H1 (cell line): ENCODE data around the gene PLPPR1. TPM values are rescaled to one million over a fixed set of nuclear protein-coding genes. Genes with fewer than 3 reads are reported as not detected.

Source experiments
- CTCF ChIA-PET: fragments of 300-600 bp; sonication (Branson Sonifier 250); formaldehyde crosslinking; loops from one replicate; lab custom pipeline; 2021; ENCODE audit not compliant: partially characterized antibody; lab: Charles Lee
- POLR2A ChIA-PET: fragments of 300-600 bp; sonication (Branson Sonifier 250); formaldehyde crosslinking; loops from one replicate; lab custom pipeline; 2021; ENCODE audit warnings: inconsistent platforms; ENCODE audit not compliant: partially characterized antibody; lab: Charles Lee
- DNase-seq, 2 experiments: peaks; one replicate each; pipeline versions ENCODE4 v3.0.0 to v3.0.0-alpha.2; 2010 to 2022; ENCODE audit warnings: low spot score in 2 of 2, low read depth in 1 of 2, mixed read lengths in 1 of 2
- FAIRE-seq: peaks from 2 replicates; lab custom pipeline; 2011; peaks lifted over from hg19 to GRCh38; lab: Jason Lieb, UNC
- H2AFZ ChIP-seq: 2 replicates; pipeline ENCODE4 v1.8.1; 2012; ENCODE audit warnings: low read length, inconsistent platforms
- H2AK5ac ChIP-seq: 2 replicates; pipeline ENCODE4 v1.6.1; 2013; ENCODE audit warnings: low read depth, low read length
- H2BK120ac ChIP-seq: replicated peaks from 2 replicates; pipeline ENCODE3; 2013; ENCODE audit warnings: low read depth, low read length, inconsistent platforms
- H2BK12ac ChIP-seq: 2 replicates; pipeline ENCODE4 v1.6.1; 2013; ENCODE audit warnings: low read depth, low read length
- H2BK15ac ChIP-seq: 2 replicates; pipeline ENCODE4 v1.6.1; 2013; ENCODE audit warnings: low read length
- H2BK20ac ChIP-seq: 2 replicates; pipeline ENCODE4 v1.6.1; 2013; ENCODE audit warnings: low read length
- H2BK5ac ChIP-seq: 2 replicates; pipeline ENCODE4 v1.6.1; 2013; ENCODE audit warnings: low read depth, low read length
- H3K14ac ChIP-seq: 2 replicates; pipeline ENCODE4 v1.6.1; 2013; ENCODE audit warnings: inconsistent platforms; ENCODE audit not compliant: insufficient read length
- H3K18ac ChIP-seq: 2 replicates; pipeline ENCODE4 v1.6.1; 2013; ENCODE audit warnings: low read length; ENCODE audit errors: extremely low read depth
- H3K23ac ChIP-seq: 2 replicates; pipeline ENCODE4 v1.6.1; 2013; ENCODE audit warnings: inconsistent platforms; ENCODE audit not compliant: insufficient read length
- H3K23me2 ChIP-seq: 2 replicates; pipeline ENCODE4 v1.6.1; 2013; ENCODE audit warnings: low read depth, low read length
- H3K27ac ChIP-seq: 2 replicates; pipeline ENCODE4 v1.6.1; 2011; ENCODE audit warnings: low read depth, low read length, inconsistent platforms
- H3K27me3 ChIP-seq, 4 experiments: replicated peaks in 1 of 4; 1 replicate in 1 of 4; 2 replicates in 3 of 4; pipeline versions ENCODE4 v1.6.1 to v1.8.1; 2011 to 2013; ENCODE audit warnings: low read length in 3 of 4, mild to moderate bottlenecking in 3 of 4, inconsistent platforms in 2 of 4, mixed read lengths in 2 of 4, moderate library complexity in 1 of 4; ENCODE audit not compliant: control insufficient read depth in 3 of 4, insufficient read depth in 3 of 4; ENCODE audit errors: extremely low read depth in 1 of 4
- H3K36me3 ChIP-seq, 4 experiments: 2 replicates each; pipeline versions ENCODE4 v1.6.1 to v1.8.1; 2011 to 2013; ENCODE audit warnings: mild to moderate bottlenecking in 4 of 4, low read length in 3 of 4, moderate library complexity in 2 of 4, control low read depth in 1 of 4, inconsistent platforms in 1 of 4; ENCODE audit not compliant: insufficient read depth in 4 of 4, control insufficient read depth in 2 of 4
- H3K4ac ChIP-seq: replicated peaks from 2 replicates; pipeline ENCODE3; 2013; ENCODE audit warnings: low read length, low read depth, mixed read lengths, inconsistent platforms; ENCODE audit not compliant: insufficient read length
- H3K4me1 ChIP-seq, 4 experiments: replicated peaks in 1 of 4; 1 replicate in 1 of 4; 2 replicates in 3 of 4; pipeline versions ENCODE4 v1.6.1 to v1.8.1; 2011 to 2013; ENCODE audit warnings: low read length in 3 of 4, inconsistent platforms in 2 of 4, mixed read lengths in 1 of 4; ENCODE audit not compliant: insufficient read depth in 4 of 4, control insufficient read depth in 3 of 4
- H3K4me2 ChIP-seq, 2 experiments: 2 replicates each; pipeline versions ENCODE4 v1.6.1 to v1.8.1; 2011 to 2013; ENCODE audit warnings: low read depth in 2 of 2, low read length in 2 of 2, control low read depth in 1 of 2, inconsistent platforms in 1 of 2, mild to moderate bottlenecking in 1 of 2; ENCODE audit not compliant: insufficient read depth in 1 of 2
- H3K4me3 ChIP-seq, 4 experiments: fragments of 200-600, 300-600 bp in 1 of 4; sonication (generic), shearing (Covaris generic), sonication (Bioruptor Twin) in 1 of 4; 2 replicates each; pipeline versions ENCODE4 v1.5.1 to v1.8.1; 2011 to 2016; ENCODE audit warnings: low read length in 4 of 4, low read depth in 3 of 4, control low read depth in 2 of 4, inconsistent platforms in 2 of 4, mild to moderate bottlenecking in 2 of 4, mixed read lengths in 1 of 4, moderate library complexity in 1 of 4; ENCODE audit not compliant: insufficient read depth in 2 of 4; ENCODE audit errors: extremely low read depth in 1 of 4
- H3K56ac ChIP-seq: replicated peaks from 2 replicates; pipeline ENCODE3; 2013; ENCODE audit warnings: low read depth, mild to moderate bottlenecking, mixed read lengths, low read length, inconsistent platforms; ENCODE audit not compliant: insufficient read length
- H3K79me1 ChIP-seq: 2 replicates; pipeline ENCODE4 v1.6.1; 2013; ENCODE audit warnings: low read depth, low read length, control low read depth
- H3K79me2 ChIP-seq, 2 experiments: 2 replicates each; pipeline versions ENCODE4 v1.6.1 to v1.8.1; 2012 to 2013; ENCODE audit warnings: low read length in 2 of 2, mild to moderate bottlenecking in 2 of 2, inconsistent platforms in 1 of 2; ENCODE audit not compliant: insufficient read depth in 2 of 2, control insufficient read depth in 1 of 2
- H3K9ac ChIP-seq, 4 experiments: replicated peaks in 1 of 4; 1 replicate in 1 of 4; 2 replicates in 3 of 4; pipeline versions ENCODE4 v1.6.1 to v1.8.1; 2011 to 2013; ENCODE audit warnings: low read depth in 3 of 4, low read length in 3 of 4, control low read depth in 2 of 4, mild to moderate bottlenecking in 2 of 4, moderate library complexity in 2 of 4, inconsistent platforms in 1 of 4; ENCODE audit errors: extremely low read depth in 1 of 4
- H3K9me3 ChIP-seq, 2 experiments: 2 replicates each; pipeline versions ENCODE4 v1.6.1 to v1.8.1; 2012 to 2013; ENCODE audit warnings: mild to moderate bottlenecking in 2 of 2, moderate library complexity in 2 of 2, control low read depth in 1 of 2, inconsistent platforms in 1 of 2, low read depth in 1 of 2, low read length in 1 of 2, mixed read lengths in 1 of 2; ENCODE audit not compliant: insufficient read depth in 2 of 2
- H4K20me1 ChIP-seq, 2 experiments: replicated peaks in 1 of 2; 2 replicates each; pipeline versions ENCODE3 to v1.8.1; 2011 to 2013; ENCODE audit warnings: inconsistent platforms in 2 of 2, low read length in 2 of 2, mild to moderate bottlenecking in 1 of 2; ENCODE audit not compliant: insufficient read depth in 2 of 2, control insufficient read depth in 1 of 2
- H4K5ac ChIP-seq: 2 replicates; pipeline ENCODE4 v1.6.1; 2013; ENCODE audit warnings: low read length, low read depth, mixed read lengths, inconsistent platforms; ENCODE audit not compliant: insufficient read length
- H4K8ac ChIP-seq: 2 replicates; pipeline ENCODE4 v1.8.0; 2013; ENCODE audit warnings: mild to moderate bottlenecking, moderate library complexity, low read length, inconsistent platforms; ENCODE audit not compliant: insufficient read depth; ENCODE audit errors: extremely low read depth
- H4K91ac ChIP-seq: replicated peaks from 2 replicates; pipeline ENCODE3; 2013; ENCODE audit warnings: low read length, mixed read lengths, inconsistent platforms; ENCODE audit not compliant: insufficient read length
- ATF3 ChIP-seq: IDR thresholded peaks from 2 replicates; pipeline ENCODE4 v1.6.1; 2011; ENCODE audit warnings: low read depth, mild to moderate bottlenecking, low read length; ENCODE audit not compliant: insufficient read depth
- BRCA1 ChIP-seq: IDR thresholded peaks from 2 replicates; pipeline ENCODE4 v1.6.1; 2012; ENCODE audit warnings: low read depth, low read length, improper control_type of control experiment
- CBX5 ChIP-seq: fragments of 300-800, 300-1000 bp; sonication (generic); IDR thresholded peaks from 2 replicates; pipeline ENCODE4 v1.7.1; 2016; ENCODE audit warnings: antibody characterized with exemption, low read length, low read depth
- POLR2AphosphoS5 ChIP-seq: IDR thresholded peaks from 2 replicates; pipeline ENCODE4 v1.6.1; 2011; ENCODE audit warnings: low read depth, low read length
- SIN3A ChIP-seq, 2 experiments: IDR thresholded peaks in 1 of 2; conservative IDR thresholded peaks in 1 of 2; 2 replicates each; pipeline ENCODE4 v1.6.1; 2011 to 2012; ENCODE audit warnings: low read length in 2 of 2, improper control_type of control experiment in 1 of 2, low read depth in 1 of 2, mild to moderate bottlenecking in 1 of 2
- SUZ12 ChIP-seq: fragments of 200-600 bp; sonication (generic); IDR thresholded peaks from 2 replicates; pipeline ENCODE4 v1.6.1; 2012; ENCODE audit warnings: mild to moderate bottlenecking, inconsistent platforms, low read length, moderate library complexity, mixed read lengths
- TBP ChIP-seq: IDR thresholded peaks from 2 replicates; pipeline ENCODE4 v1.6.1; 2011; ENCODE audit warnings: low read depth, low read length, improper control_type of control experiment
- TEAD4 ChIP-seq: IDR thresholded peaks from 2 replicates; pipeline ENCODE4 v1.6.1; 2012; ENCODE audit warnings: low read depth, low read length, inconsistent platforms, mixed read lengths
- WGBS, 2 experiments: shearing (Covaris generic) in 1 of 2; methylation state at CpG; one replicate each; pipeline versions ENCODE4 v1.1.6 to v1.1.7; 2013 to 2015; ENCODE audit warnings: low lambda C conversion rate in 2 of 2, mixed read lengths in 2 of 2, inconsistent platforms in 1 of 2, low coverage in 1 of 2, missing lambda C conversion rate in 1 of 2; ENCODE audit not compliant: insufficient replicate concordance in 2 of 2, insufficient coverage in 1 of 2, insufficient read length in 1 of 2; ENCODE audit errors: extremely low coverage in 1 of 2, missing lambda C conversion rate in 1 of 2; 5-methylcytosine and 5-hydroxymethylcytosine counted together
- polyA plus RNA-seq, 7 experiments: library from polyadenylated mRNA; depleted of rRNA in 3 of 7; stranded (reverse) in 5 of 7; unstranded in 2 of 7; fragments of >200 nt in 5 of 7; fragments of 200-250 nt in 2 of 7; gene quantifications; 1 replicate in 5 of 7; 2 replicates in 1 of 7; 4 replicates in 1 of 7; pipeline versions ENCODE4 v1.2.1 to v1.2.3, GENCODE V29; 2011 to 2013; ENCODE audit warnings: missing spikeins in 2 of 7, mixed read lengths in 2 of 7
- total RNA-seq: library from RNA; stranded (reverse); fragmentation: NEBNext Ultra II Directional; extraction: Animal tissue kit (Norgen Biotek cat#: 25700); gene quantifications from 2 replicates; pipeline ENCODE4 v1.2.1, GENCODE V29; 2021

The PLPPR1 gene
- total and polyA plus RNA-seq, 2 of the 8 experiments (the other 6 are each of a cell fraction or from before 2014, with no cell fraction given): 1.4 to 1.8 TPM

DNA sequence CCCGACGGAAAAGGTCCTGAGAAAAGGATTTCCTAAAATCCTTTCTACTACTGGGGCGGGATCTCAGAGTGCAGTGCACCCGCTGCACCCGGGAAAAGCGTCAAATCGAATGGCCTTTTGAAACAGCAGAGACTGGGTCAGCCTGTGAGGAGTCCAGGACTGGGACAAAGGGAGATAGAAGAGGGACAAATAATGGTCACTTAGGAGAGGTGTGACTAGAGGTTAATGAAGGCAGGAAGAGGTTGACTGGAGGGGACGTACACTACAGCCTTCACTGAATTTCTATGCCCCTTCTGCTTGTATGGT lies 1.5 kb downstream of the PLPPR1 start:
- Histone ChIP-seq H3K4ac (no peak overlapping the region), H4K91ac (no peak overlapping the region), H3K27ac (no peak overlapping the region), H3K36me3 (no peaks in the 10 kb centered on the region), H3K18ac (no peak overlapping the region), H3K79me1 (no peaks in the 10 kb centered on the region), H3K4me1 (peaks cover 3 to 12% (median 7%) of the 10 kb centered on the region in 4 experiments; a peak in 4 of 7 replicates), H2AFZ (no peak overlapping the region), H2BK120ac (no peak overlapping the region), H2AK5ac (no peak overlapping the region), H3K4me3 (peak overlapping the region in 2 of 4 experiments; percentile 14 to 80; a peak in 3 of 8 replicates), H4K20me1 (no peaks in the 10 kb centered on the region), H4K8ac (no peak overlapping the region), H4K5ac (no peak overlapping the region), H3K23ac (no peak overlapping the region), H2BK20ac (no peak overlapping the region), H3K9me3 (no peaks in the 10 kb centered on the region), H2BK12ac (no peak overlapping the region), H2BK5ac (no peak overlapping the region), H3K23me2 (peaks cover 19% of the 10 kb centered on the region), H3K56ac (no peak overlapping the region), H3K14ac (no peak overlapping the region), H3K27me3 (peaks cover 14 to 42% (median 33%) of the 10 kb centered on the region in 4 experiments), H3K9ac (no peak overlapping the region), H2BK15ac (no peak overlapping the region), H3K79me2 (no peaks in the 10 kb centered on the region), H3K4me2 (peak overlapping the region; percentile 93 to 97)
- DNase-seq (no peak), FAIRE-seq (no peak)
- TF ChIP-seq SIN3A (conservative IDR thresholded peaks at IDR 0.05 in 1 of 2, IDR thresholded peaks at IDR 0.05 in 1 of 2; ENCODE audit: low read depth in 1 of 2, low read length in 2 of 2): no peak
- no peak for TF ChIP-seq ATF3
- TF ChIP-seq CBX5: no peak
- TF ChIP-seq TEAD4: no peak
- no peak for TF ChIP-seq BRCA1
- TF ChIP-seq TBP: no peak
- TF ChIP-seq SUZ12: no peak
- no peak for TF ChIP-seq POLR2AphosphoS5
- CTCF ChIA-PET: interaction anchor here (0.7 to 0.9 kb wide), 3 partner anchors 12 to 428 kb away, joined by 3 read pairs; no protein-coding TSS in a partner anchor
- WGBS, 2 experiments: 45% methylated on average over 8 of the region's 8 CpGs; no CpG with 5 or more reads in 1 of the 2 experiments
- POLR2A ChIA-PET: no interaction called here
